B cell (primary cell): ENCODE results near the gene HLA-A. TPM values are rescaled to one million over a fixed set of nuclear protein-coding genes. Genes with fewer than 3 reads are reported as not detected.

Experiments
- ATAC-seq: fragments of 200-7000 bp; cut with Tn5 transposase; one replicate; pipeline ENCODE4 v1.10.0; 2021; ENCODE audit warnings: low read depth, mild to moderate bottlenecking, moderate number of reproducible peaks, moderate library complexity
- CTCF ChIA-PET: fragments of 350-600 bp; sonication (Branson Sonifier 250); formaldehyde crosslinking; loops from one replicate; lab custom pipeline; 2021; ENCODE audit warnings: antibody characterized with exemption, inconsistent platforms; lab: Charles Lee
- POLR2A ChIA-PET: fragments of 350-600 bp; sonication (Branson Sonifier 250); formaldehyde crosslinking; loops from one replicate; lab custom pipeline; 2021; ENCODE audit warnings: antibody characterized with exemption; lab: Charles Lee
- DNase-seq: peaks from one replicate; pipeline ENCODE4 v3.0.0; 2013
- H2AFZ ChIP-seq: 2 replicates; pipeline ENCODE4 v1.6.1; 2012; ENCODE audit warnings: mild to moderate bottlenecking, low read depth, low read length; ENCODE audit not compliant: insufficient read depth, poor library complexity, severe bottlenecking
- H3K27ac ChIP-seq, 2 donors: 1 replicate in 1 of 2; 2 replicates in 1 of 2; pipeline ENCODE4 v1.5.1; 2012 to 2013; ENCODE audit warnings: low read length in 2 of 2, mild to moderate bottlenecking in 2 of 2, moderate library complexity in 1 of 2
- H3K27me3 ChIP-seq, 4 experiments: fragments of 200-600 bp in 1 of 4; sonication (generic) in 1 of 4; replicated peaks in 1 of 4; 1 replicate in 2 of 4; 2 replicates in 2 of 4; pipeline versions ENCODE4 v1.6.1 to v1.7.0; 2013 to 2016; ENCODE audit warnings: low read length in 3 of 4, mild to moderate bottlenecking in 2 of 4, mixed read lengths in 1 of 4, moderate library complexity in 1 of 4; ENCODE audit not compliant: insufficient read depth in 4 of 4, control insufficient read depth in 3 of 4; ENCODE audit errors: control extremely low read depth in 1 of 4
- H3K36me3 ChIP-seq, 2 experiments: replicated peaks in 1 of 2; 1 replicate in 1 of 2; 2 replicates in 1 of 2; pipeline versions ENCODE4 v1.6.1 to v1.7.1; 2013; ENCODE audit warnings: low read length in 1 of 2; ENCODE audit not compliant: insufficient read depth in 2 of 2, control insufficient read depth in 1 of 2; ENCODE audit errors: control extremely low read depth in 1 of 2, extremely low read depth in 1 of 2
- H3K4me1 ChIP-seq, 2 donors: fragments of 200-600 bp in 1 of 2; sonication (generic) in 1 of 2; 1 replicate in 1 of 2; 2 replicates in 1 of 2; pipeline versions ENCODE4 v1.5.1 to v1.6.1; 2013 to 2017; ENCODE audit warnings: low read length in 2 of 2; ENCODE audit not compliant: control insufficient read depth in 2 of 2, insufficient read depth in 2 of 2
- H3K4me2 ChIP-seq: replicated peaks from 2 replicates; pipeline ENCODE3; 2012; ENCODE audit warnings: mild to moderate bottlenecking, low read depth, low read length; ENCODE audit not compliant: poor library complexity, severe bottlenecking
- H3K4me3 ChIP-seq, 5 experiments: fragments of 200-600 bp in 1 of 5; sonication (generic) in 1 of 5; 1 replicate in 3 of 5; 2 replicates in 2 of 5; pipeline versions ENCODE4 v1.5.1 to v1.7.0; 2011 to 2016; ENCODE audit warnings: low read length in 4 of 5, mild to moderate bottlenecking in 4 of 5, low read depth in 2 of 5, control low read depth in 1 of 5, moderate library complexity in 1 of 5; ENCODE audit not compliant: insufficient read depth in 1 of 5; ENCODE audit errors: control extremely low read depth in 1 of 5, extremely low read depth in 1 of 5
- H3K79me2 ChIP-seq: fragments of 200-600 bp; sonication (generic); one replicate; pipeline ENCODE4 v1.6.0; 2016; ENCODE audit warnings: low read length; ENCODE audit not compliant: control insufficient read depth, insufficient read depth
- H3K9ac ChIP-seq: fragments of 200-600 bp; sonication (generic); 2 replicates; pipeline ENCODE4 v1.6.1; 2017; ENCODE audit warnings: mild to moderate bottlenecking, low read length, moderate library complexity
- H3K9me3 ChIP-seq, 3 donors: one replicate each; pipeline versions ENCODE4 v1.6.1 to v1.7.1; 2013; ENCODE audit warnings: low read length in 2 of 3; ENCODE audit not compliant: control insufficient read depth in 2 of 3, insufficient read depth in 1 of 3; ENCODE audit errors: control extremely low read depth in 1 of 3
- H4K20me1 ChIP-seq: 2 replicates; pipeline ENCODE4 v1.6.0; 2012; ENCODE audit warnings: mild to moderate bottlenecking, low read length; ENCODE audit not compliant: insufficient read depth, control insufficient read depth, poor library complexity, severe bottlenecking
- H3K27ac Mint-ChIP-seq: one replicate; pipeline ENCODE4 v1.8.0; 2021; ENCODE audit warnings: mixed read lengths
- H3K27me3 Mint-ChIP-seq: one replicate; pipeline ENCODE4 v1.8.0; 2021; ENCODE audit warnings: mixed read lengths
- H3K4me1 Mint-ChIP-seq: one replicate; pipeline ENCODE4 v1.8.0; 2021; ENCODE audit warnings: mixed read lengths
- H3K4me3 Mint-ChIP-seq: one replicate; pipeline ENCODE4 v1.8.0; 2021; ENCODE audit warnings: mixed read lengths
- H3K9me3 Mint-ChIP-seq: one replicate; pipeline ENCODE4 v1.8.0; 2022; ENCODE audit warnings: mixed read lengths; ENCODE audit not compliant: insufficient read depth
- EZH2 ChIP-seq: IDR thresholded peaks from 2 replicates; pipeline ENCODE4 v1.6.1; 2012; ENCODE audit warnings: borderline replicate concordance, low read depth, mild to moderate bottlenecking, moderate library complexity, low read length; ENCODE audit not compliant: insufficient read depth, poor library complexity, severe bottlenecking
- WGBS: methylation state at CpG from one replicate; pipeline ENCODE4 v1.1.5; 2013; ENCODE audit warnings: missing lambda C conversion rate; ENCODE audit not compliant: insufficient coverage; 5-methylcytosine and 5-hydroxymethylcytosine counted together
- intact Hi-C: fragments of 100-400 bp; cut with micrococcal nuclease; formaldehyde crosslinking; loops from one replicate; pipeline ENCODE4 v1.10.0; 2022
- polyA plus RNA-seq: library from polyadenylated mRNA; depleted of rRNA; stranded (reverse); fragments of >200 nt; gene quantifications from 2 replicates; pipeline ENCODE4 v1.2.3, GENCODE V29; 2012
- total RNA-seq, 2 donors: library from RNA; stranded (reverse); fragments of 120-200 nt in 1 of 2; gene quantifications; 1 replicate in 1 of 2; 2 replicates in 1 of 2; pipeline versions ENCODE4 v1.2.3 to v1.2.4, GENCODE V29; 2013 to 2022
- TF ChIP-seq, protein P1 (sequence below): fragments of 200-600 bp; IDR thresholded peaks from one replicate; pipeline ENCODE4 v1.8.0; 2022; ENCODE audit warnings: antibody characterized with exemption, mild to moderate bottlenecking

The HLA-A gene
- total and polyA plus RNA-seq, 2 donors (not counting 1 experiment from before 2014, with no cell fraction given): 1,607 to 2,454 TPM

DNA sequence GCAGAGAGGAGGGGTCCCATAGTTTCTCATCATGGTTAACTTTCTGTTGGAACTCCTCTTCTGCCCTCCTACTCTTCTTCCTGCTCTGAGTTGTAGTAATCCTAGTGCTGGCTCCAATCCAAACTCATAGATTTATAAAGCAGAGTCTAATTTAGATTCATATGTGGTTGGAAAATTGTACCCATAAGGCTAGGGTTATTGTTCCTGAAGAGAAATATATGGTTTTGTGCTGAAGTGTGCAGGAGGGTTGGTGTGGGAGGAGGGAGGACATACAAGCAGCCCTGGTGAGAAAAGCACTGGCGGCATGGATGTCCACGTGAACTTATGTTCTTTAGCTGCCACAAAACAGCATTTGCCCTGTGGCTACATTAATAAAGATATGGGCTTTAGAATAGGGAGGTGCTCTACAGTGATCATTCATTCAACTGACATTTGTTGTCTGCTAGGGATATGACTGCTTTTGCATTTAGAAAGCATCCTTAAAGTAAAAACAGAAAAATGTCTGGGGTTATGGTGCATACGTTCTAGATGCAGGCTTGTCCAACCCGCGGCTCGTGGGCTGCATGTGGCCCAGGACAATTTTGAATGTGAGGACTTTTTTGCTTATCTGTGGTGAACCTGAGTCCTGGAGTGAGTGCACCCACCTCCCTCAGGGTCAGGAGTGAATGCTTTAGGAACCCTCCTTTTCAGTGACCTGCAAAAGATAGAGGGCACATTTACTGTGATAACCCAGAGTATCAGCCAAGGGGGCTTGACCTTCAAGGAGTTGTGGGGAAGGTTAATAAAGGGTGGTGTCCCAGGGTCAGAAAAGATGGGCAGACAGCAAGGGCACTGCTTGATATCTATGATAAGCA lies 4.1 kb downstream of the HLA-A start:
- peaks cover 49% of the 10 kb centered on the region for H3K79me2 ChIP-seq
- peak overlapping the region; percentile 99 for H3K4me3 Mint-ChIP-seq
- TF ChIP-seq EZH2: no peak
- TF ChIP-seq, protein P1, sequence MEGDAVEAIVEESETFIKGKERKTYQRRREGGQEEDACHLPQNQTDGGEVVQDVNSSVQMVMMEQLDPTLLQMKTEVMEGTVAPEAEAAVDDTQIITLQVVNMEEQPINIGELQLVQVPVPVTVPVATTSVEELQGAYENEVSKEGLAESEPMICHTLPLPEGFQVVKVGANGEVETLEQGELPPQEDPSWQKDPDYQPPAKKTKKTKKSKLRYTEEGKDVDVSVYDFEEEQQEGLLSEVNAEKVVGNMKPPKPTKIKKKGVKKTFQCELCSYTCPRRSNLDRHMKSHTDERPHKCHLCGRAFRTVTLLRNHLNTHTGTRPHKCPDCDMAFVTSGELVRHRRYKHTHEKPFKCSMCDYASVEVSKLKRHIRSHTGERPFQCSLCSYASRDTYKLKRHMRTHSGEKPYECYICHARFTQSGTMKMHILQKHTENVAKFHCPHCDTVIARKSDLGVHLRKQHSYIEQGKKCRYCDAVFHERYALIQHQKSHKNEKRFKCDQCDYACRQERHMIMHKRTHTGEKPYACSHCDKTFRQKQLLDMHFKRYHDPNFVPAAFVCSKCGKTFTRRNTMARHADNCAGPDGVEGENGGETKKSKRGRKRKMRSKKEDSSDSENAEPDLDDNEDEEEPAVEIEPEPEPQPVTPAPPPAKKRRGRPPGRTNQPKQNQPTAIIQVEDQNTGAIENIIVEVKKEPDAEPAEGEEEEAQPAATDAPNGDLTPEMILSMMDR: no peak
- peak overlapping the region; percentile 13 for H3K4me2 ChIP-seq
- H3K36me3 ChIP-seq: peaks cover 2 to 50% of the 10 kb centered on the region in 2 experiments
- peaks cover 62% of the 10 kb centered on the region for H3K4me1 Mint-ChIP-seq
- H3K4me3 ChIP-seq: no peak overlapping the region
- H3K27ac ChIP-seq: no peak overlapping the region
- no peaks in the 10 kb centered on the region for H3K9me3 ChIP-seq
- ChIA-PET POLR2A (interaction anchor here (0.8 to 3.1 kb wide), 6 partner anchors 13 to 297 kb away, joined by 3 to 13 read pairs (median 6); no protein-coding TSS in a partner anchor), CTCF (interaction anchor here (1.2 kb wide), 1 partner anchor 21 kb away, joined by 3 read pairs; no protein-coding TSS in a partner anchor)
- H3K9ac ChIP-seq: no peak overlapping the region
- peaks cover 59% of the 10 kb centered on the region for H4K20me1 ChIP-seq
- H3K27me3 Mint-ChIP-seq: no peaks in the 10 kb centered on the region
- H3K27me3 ChIP-seq: no peaks in the 10 kb centered on the region
- no peak overlapping the region for H2AFZ ChIP-seq
- H3K9me3 Mint-ChIP-seq: no peaks in the 10 kb centered on the region
- H3K27ac Mint-ChIP-seq: peak overlapping the region; percentile 85
- intact Hi-C loops: no loop called here
- 40% methylated on average over 1 of the region's 6 CpGs for WGBS
- peak; percentile 35 for DNase-seq
- ATAC-seq: no peak
- peaks cover 30 to 39% of the 10 kb centered on the region in 2 donors for H3K4me1 ChIP-seq
